ENCODE measurements around the gene SEPTIN3. TPM values are rescaled to one million over a fixed set of nuclear protein-coding genes. Genes with fewer than 3 reads are reported as not detected.
A peak's percentile ranks its signal among the peaks of the same experiment; 100 is the strongest.
"Not testable (repeated sequence)": the region's sequence is repeated elsewhere in the genome, so short reads cannot be mapped to it uniquely, and the experiment has no call there.

Gene SEPTIN3
- total RNA-seq, 1 donor from 2014 or later = 0.22 TPM

DNA sequence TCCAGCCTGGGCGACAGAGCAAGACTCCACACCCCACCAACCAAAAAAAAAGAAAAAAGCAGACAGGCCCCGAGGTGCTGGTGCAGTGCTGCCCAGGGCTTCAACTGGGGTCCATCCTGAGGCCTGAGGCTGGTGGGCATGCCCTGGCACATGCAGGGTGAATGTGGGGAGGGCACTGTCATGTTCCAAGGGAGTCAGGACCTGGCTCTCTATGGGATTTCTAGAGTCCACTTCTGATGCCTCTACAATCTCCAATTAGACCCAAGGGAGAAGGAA lies 32.4 kb upstream of the SEPTIN3 start:
- intact Hi-C loops (cut with micrococcal nuclease) = no loop called here
- DNase-seq (no peak), ATAC-seq (no peak)

DNA sequence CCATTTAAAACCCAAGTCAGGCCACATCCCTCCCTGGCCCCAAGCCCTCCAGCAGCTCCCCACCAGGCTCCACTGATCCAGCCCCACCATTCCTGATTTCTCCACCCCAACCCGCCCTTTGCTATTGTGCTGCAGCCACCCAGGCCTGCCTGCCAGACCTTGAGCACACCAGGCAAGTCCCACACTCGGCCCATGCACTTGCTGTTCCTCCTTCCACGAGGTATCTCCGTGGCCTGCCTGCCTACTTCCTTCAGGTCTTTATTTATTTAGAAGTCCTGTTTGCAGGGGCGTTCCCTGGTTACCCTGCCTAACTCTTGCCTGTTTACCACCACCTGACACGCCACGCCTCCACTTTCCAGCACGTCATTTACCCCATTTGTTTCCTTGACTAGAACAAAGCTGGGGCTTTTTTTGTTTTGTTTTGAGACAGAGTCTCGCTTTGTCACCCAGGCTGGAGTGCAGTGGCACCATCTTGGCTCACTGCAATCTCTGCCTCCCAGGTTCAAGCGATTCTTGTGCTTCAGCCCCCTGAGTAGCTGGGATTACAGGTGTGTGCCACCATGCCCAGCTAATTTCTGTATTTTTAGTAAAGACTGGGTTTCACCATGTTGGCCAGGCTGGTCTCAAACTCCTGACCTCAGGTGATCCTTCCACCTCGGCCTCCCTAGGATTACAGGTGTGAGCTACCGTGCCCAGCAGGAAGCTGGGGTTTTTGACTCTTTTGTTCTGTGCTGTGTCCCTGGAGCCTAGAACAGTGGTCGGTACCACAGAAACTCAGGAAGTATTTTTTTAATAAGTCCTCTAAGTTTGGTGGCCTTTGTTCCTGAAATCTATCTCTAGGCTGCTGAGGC lies 29.0 kb upstream of the SEPTIN3 start:
- ATAC-seq = no peak
- intact Hi-C loops (cut with micrococcal nuclease) = loop anchor here (5.0 kb wide), 1 partner anchor 248 kb away; no protein-coding TSS in a partner anchor
- DNase-seq = no peak

DNA sequence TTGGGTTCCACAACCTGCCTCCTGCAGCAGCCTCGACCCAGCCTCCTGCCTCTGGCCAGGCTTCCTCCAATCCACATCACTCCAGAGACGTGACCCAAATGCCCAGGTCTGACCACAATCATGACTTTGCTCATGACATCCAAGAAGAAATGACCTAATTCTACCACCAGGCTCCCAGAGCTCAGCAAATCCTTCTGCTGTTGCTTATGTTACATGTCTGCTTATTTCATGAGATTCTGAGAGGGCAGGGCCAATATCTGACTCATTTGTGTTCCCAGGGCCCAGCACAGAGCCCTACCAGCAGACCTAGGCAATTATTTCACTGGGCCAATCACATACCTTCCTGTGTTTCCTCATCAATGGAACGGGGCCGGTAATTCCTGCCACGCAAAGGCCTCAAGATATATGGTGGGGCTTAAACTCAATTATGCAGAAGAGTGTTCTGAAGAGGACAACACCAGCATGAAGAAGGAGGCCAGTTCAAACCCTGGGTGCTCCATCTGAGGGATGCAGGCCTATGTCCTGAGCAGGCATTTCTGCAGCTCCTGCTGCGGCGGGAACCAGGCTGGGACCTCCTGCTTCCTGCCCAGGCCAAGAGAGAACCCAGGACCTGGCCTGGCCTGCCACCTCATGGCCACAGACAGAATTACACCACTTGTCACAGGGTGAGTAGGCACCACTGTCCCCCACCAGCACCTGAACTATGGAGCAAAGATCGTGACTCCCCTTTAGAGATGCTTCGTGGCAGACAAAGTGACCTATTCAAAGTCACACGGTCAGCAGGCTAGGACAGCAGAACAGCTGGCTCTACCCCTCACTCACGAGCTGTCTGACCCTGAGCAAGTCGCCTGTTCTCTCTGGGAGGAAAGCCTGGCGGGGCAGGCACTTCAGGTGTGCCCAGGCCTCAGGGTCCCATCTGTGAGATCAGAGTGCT lies 28.1 kb upstream of the SEPTIN3 start:
- peak; percentile 81 for ATAC-seq
- peak; percentile 90 for DNase-seq
- intact Hi-C loops (cut with micrococcal nuclease) = loop anchor here (5.0 kb wide), 1 partner anchor 249 kb away; no protein-coding TSS in a partner anchor

DNA sequence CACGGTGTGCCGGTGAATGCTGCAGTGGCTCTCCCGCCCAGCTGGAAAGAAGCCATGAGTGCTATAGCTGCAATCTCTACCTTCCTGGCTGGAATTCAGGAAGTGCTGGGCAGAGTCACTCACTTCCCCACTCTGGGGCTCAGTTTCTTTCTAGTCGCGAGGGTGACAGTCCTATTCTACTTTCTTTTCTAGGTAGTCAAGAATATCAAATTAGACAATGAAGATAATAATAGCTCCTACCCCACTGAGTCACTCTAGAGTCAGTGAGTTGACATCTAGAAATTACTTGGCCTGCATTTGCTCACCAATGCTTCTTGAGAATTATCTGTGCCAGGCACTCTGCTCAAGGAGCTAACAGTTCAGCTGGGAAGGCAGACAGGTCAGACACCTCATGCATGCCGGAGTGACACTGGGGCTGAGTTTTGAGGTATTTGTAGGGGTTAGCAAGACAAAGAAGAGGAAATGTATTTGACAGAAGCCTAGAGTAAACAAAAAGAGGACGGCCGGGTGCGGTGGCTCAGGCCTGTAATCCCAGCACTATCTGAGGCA lies 25.5 kb upstream of the SEPTIN3 start:
- intact Hi-C loops (cut with micrococcal nuclease) = loop anchor here (5.0 kb wide), 1 partner anchor 251 kb away; no protein-coding TSS in a partner anchor
- DNase-seq = no peak
- ATAC-seq = no peak

- peak; percentile 93 for DNase-seq
- ATAC-seq = peak; percentile 98
- intact Hi-C loops (cut with micrococcal nuclease) = loop anchor here (5.0 kb wide), 1 partner anchor 125 kb away; no protein-coding TSS in a partner anchor
Observed at GRCh38 chr22:41946629-41947423, 22.4 kb upstream of the SEPTIN3 start, which contains the start of gene CENPM. Gene CENPM, minus strand, starts transcription at chr22:41947152. Its CDS starts 76 bp downstream, at chr22:41947076.

- ATAC-seq (no peak), DNase-seq (no peak)
- intact Hi-C loops (cut with micrococcal nuclease) = loop anchor here (5.0 kb wide), 1 partner anchor 125 kb away; no protein-coding TSS in a partner anchor
Observed at GRCh38 chr22:41947424-41948080, 21.7 kb upstream of the SEPTIN3 start.

DNA sequence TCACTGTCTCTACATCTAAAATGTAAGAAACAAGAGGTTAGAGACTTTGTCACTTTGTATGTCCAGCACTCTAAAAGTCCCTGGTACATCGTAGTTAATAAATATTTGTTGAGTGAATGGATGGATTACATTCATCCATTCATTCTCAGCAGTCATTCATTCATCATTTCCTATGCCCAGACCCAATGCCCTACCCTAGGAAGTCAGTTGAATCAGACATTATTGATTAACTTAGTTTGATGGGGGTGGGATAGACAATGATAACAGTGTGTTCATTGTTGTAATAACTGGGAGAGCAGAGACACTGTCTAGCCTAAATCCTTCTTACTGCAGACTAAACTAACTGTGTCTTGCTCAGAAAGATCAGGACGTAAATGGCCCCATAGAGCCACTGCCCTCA lies 21.1 kb upstream of the SEPTIN3 start:
- ATAC-seq (no peak), DNase-seq (no peak)
- intact Hi-C loops (cut with micrococcal nuclease) = loop anchor here (5.0 kb wide), 1 partner anchor 126 kb away; no protein-coding TSS in a partner anchor

DNA sequence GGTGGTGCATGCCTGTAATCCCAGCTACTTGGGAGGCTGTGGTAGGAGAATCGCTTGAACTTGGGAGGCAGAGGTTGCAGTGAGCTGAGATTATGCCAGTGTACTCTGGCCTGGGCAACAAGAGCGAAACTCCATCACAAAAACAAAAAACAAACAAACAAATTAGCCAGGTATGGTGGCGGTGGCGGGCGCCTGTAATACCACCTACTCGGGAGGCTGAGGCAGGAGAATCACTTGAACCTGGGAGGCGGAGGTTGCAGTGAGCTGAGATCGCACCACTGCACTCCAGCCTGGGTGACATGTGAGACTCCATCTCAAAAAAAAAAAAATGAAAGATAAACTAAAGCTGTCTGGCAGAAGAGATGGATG lies 20.3 kb upstream of the SEPTIN3 start:
- ATAC-seq, DNase-seq: not testable (repeated sequence)
- intact Hi-C loops (cut with micrococcal nuclease) = loop anchor here (5.0 kb wide), 1 partner anchor 127 kb away; no protein-coding TSS in a partner anchor

DNA sequence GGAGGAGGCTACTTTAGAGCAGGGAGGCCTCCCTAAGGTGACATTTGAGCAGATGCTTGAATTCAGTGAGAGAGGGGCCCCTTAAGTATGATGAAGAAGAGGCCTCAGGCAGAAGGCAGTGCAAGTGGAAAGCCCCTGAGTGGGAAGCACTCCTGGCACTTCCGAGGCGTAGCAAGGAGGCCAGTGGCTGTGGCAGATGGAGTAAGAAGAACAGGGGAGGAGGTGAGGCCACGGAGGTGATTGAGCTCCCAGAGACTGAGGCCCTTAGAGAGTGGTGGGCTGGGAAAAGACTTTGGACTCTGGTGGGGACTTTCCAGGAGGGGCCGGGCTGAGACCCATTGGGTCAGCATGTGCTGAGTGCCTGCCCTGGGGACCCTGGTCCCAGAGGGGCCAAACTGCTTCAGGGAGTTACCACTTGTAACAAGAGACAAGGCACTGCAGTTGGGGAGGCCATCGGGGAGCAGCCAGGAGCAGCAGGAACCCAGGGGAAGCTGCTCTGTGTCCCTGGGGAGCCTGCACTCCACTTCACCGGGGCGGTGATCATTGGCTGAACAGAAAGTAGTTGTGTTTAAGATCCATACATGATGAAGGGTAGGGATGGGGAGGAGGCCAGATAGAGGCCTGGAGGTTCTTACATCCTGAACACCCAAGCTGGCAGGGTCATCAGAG lies 19.8 kb upstream of the SEPTIN3 start:
- no peak for DNase-seq
- ATAC-seq = no peak
- intact Hi-C loops (cut with micrococcal nuclease) = loop anchor here (5.0 kb wide), 1 partner anchor 127 kb away; no protein-coding TSS in a partner anchor

DNA sequence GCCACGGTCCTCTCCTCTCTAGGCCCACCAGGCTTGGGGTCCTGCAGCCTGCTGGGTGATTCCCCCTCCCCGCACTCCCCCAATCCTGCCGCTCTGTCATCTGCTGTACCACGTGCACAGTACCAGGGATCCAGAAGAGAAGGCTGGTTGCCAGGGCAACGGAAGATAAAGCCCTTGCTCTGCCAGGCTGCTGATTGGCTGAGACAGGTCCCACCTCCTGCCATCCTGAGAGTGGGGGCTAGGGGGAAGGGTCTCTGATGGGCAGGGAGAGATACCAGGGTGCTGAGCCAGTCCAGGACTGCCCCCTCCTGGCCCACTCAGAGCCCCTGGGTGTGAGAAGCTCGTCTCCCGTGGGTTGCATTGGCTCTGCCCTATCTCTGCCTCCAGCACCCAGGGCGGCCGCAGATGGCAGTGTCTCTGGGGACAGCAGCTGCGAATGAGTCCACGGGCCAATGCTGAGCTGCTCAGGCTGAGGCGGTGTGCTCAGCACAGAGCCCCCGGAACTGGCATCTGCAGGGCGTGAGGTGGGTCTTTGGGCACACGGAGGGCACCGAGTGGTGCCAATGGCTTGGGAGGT lies 17.3 kb upstream of the SEPTIN3 start, which contains the start of gene SMIM45:
Gene SMIM45, plus strand, starts transcription at position 253 of the 577 bp plus-strand sequence.
- ATAC-seq = no peak
- DNase-seq = no peak
- intact Hi-C loops (cut with micrococcal nuclease) = no loop called here

GRCh38 chr22:41952713-41953112 lies 16.5 kb upstream of the SEPTIN3 start:
- intact Hi-C loops (cut with micrococcal nuclease) = no loop called here
- no peak for ATAC-seq

DNA sequence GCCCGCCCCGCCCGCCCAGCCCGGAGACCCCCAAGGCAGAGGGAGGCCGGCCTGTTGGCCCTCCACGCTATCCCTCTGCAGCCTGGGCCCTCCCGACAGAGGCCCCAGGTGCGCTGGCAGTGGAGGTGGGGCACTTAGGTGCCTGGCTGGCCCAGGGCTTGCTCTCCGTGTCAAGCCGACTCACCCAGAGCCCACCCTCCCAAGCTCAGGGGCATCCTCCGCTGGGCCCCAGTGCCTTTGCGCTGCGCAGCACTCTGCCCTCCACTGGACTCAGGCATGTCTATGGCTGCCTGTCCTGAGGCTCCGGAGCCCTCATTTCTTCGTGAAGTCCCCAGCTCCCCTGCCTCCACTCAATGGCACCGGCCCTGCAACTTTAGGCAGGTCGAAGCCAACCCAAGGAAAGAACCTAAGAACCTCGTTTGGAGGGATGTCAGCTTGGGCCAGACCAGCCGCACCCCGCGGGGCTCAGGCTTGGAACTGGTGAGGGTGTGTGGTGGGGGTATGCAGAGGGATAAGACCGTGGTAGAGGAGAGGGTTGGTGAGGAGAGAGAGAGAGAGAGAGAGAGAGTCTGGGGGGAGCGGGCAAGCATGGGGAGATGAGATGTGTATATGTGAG lies 11.2 kb upstream of the SEPTIN3 start:
- intact Hi-C loops (cut with micrococcal nuclease) = no loop called here
- DNase-seq = no peak
- peak; percentile 24 for ATAC-seq

More at GRCh38 chr22:41952713-41953112, 16.5 kb upstream of the SEPTIN3 start:
- DNase-seq = no peak

GRCh38 chr22:41963453-41964111 lies 5.7 kb upstream of the SEPTIN3 start:
- intact Hi-C loops (cut with micrococcal nuclease) = no loop called here
- ATAC-seq = no peak
- no peak for DNase-seq

DNA sequence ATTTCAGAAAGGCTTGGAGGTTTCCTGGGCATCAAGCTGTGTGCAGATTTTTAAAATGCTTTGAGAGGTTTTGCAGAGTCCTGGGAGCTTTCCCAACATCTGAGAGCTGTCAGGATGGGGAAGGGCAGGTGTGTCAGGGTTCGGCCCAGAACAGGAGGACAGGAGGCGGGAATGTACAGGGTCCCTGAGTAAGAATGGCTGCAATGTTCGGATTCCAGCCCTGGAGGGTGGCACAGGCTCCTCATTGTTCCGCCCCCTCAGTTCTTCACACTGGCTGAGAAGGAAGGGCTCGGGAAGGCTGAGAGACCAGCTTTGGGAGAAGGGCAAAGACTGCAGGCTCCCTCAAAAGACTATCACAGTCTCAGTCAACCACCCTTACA lies 5.1 kb upstream of the SEPTIN3 start:
- no peak for ATAC-seq
- DNase-seq = no peak
- intact Hi-C loops (cut with micrococcal nuclease) = no loop called here

GRCh38 chr22:41966225-41966606 lies 3.0 kb upstream of the SEPTIN3 start:
- ATAC-seq (no peak), DNase-seq (no peak)
- intact Hi-C loops (cut with micrococcal nuclease) = no loop called here

GRCh38 chr22:41966607-41967240 lies 2.5 kb upstream of the SEPTIN3 start:
- ATAC-seq = peak; percentile 56
- intact Hi-C loops (cut with micrococcal nuclease) = no loop called here
- no peak for DNase-seq
